GM12878 (cell line): ENCODE measurements around the gene MAK. TPM values are rescaled to one million over a fixed set of nuclear protein-coding genes. Genes with fewer than 3 reads are reported as not detected.

ENCODE experiments used
- ATAC-seq: fragments of 200-7000 bp; cut with Tn5 transposase; 3 replicates; pipeline ENCODE4 v1.9.1; 2020; ENCODE audit warnings: mild to moderate bottlenecking, moderate library complexity
- BruUV-seq: library from RNA; stranded (reverse); fragments of 400-500 nt; replicated peaks from 2 replicates; lab custom pipeline; 2021; lab: Mats Ljungman, UMichigan
- CTCF ChIA-PET: fragments of 300-600 bp; sonication (Branson Sonifier 250); formaldehyde crosslinking; extraction: SDS; loops from one replicate; lab custom pipeline; 2021; ENCODE audit warnings: inconsistent platforms; lab: Yijun Ruan, JAX
- POLR2A ChIA-PET: fragments of 350-600 bp; formaldehyde crosslinking; extraction: SDS; loops from one replicate; lab custom pipeline; 2021; ENCODE audit warnings: inconsistent platforms; lab: Charles Lee
- RAD21 ChIA-PET: fragments of 300-600 bp; sonication (Branson Sonifier 250); formaldehyde crosslinking; loops from one replicate; lab custom pipeline; 2023; ENCODE audit warnings: antibody characterized with exemption; ENCODE audit not compliant: unreplicated experiment; lab: Charles Lee
- SMC1A ChIA-PET: fragments of 300-600 bp; sonication (Branson Sonifier 250); formaldehyde crosslinking; loops from one replicate; lab custom pipeline; 2023; ENCODE audit not compliant: unreplicated experiment, uncharacterized antibody; lab: Charles Lee
- DNase-seq: peaks from one replicate; pipeline ENCODE4 v3.0.0-alpha.2; 2011; ENCODE audit warnings: low read depth, low spot score
- FAIRE-seq: peaks from 3 replicates; lab custom pipeline; 2011; peaks lifted over from hg19 to GRCh38; lab: Jason Lieb, UNC
- H2AFZ ChIP-seq: 2 replicates; pipeline ENCODE4 v1.6.0; 2011; ENCODE audit warnings: low read depth, low read length, control low read depth; ENCODE audit not compliant: control insufficient read depth
- H3K27ac ChIP-seq: 2 replicates; pipeline ENCODE4 v1.5.1; 2011; ENCODE audit warnings: control low read depth; ENCODE audit not compliant: control insufficient read depth, insufficient read depth
- H3K27me3 ChIP-seq, 2 experiments: replicated peaks in 1 of 2; 2 replicates each; pipeline versions ENCODE4 v1.6.0 to v1.6.1; 2011; ENCODE audit warnings: low read length in 1 of 2; ENCODE audit not compliant: control insufficient read depth in 2 of 2, insufficient read depth in 2 of 2
- H3K36me3 ChIP-seq, 2 experiments: 2 replicates each; pipeline ENCODE4 v1.5.1; 2011; ENCODE audit warnings: low read length in 1 of 2; ENCODE audit not compliant: control insufficient read depth in 2 of 2, insufficient read depth in 2 of 2
- H3K4me1 ChIP-seq: 2 replicates; pipeline ENCODE4 v1.6.1; 2011; ENCODE audit warnings: mild to moderate bottlenecking, low read length, moderate library complexity, mixed read lengths; ENCODE audit not compliant: control insufficient read depth, insufficient read depth
- H3K4me2 ChIP-seq: 2 replicates; pipeline ENCODE4 v1.6.0; 2011; ENCODE audit warnings: control low read depth; ENCODE audit not compliant: control insufficient read depth, insufficient read depth
- H3K4me3 ChIP-seq: fragments of 200-600 bp; sonication (generic); 2 replicates; pipeline ENCODE4 v1.5.1; 2016
- H3K79me2 ChIP-seq: 2 replicates; pipeline ENCODE4 v1.6.0; 2011; ENCODE audit warnings: low read length; ENCODE audit not compliant: control insufficient read depth, insufficient read depth
- H3K9ac ChIP-seq: 2 replicates; pipeline ENCODE4 v1.8.0; 2011; ENCODE audit warnings: low read length, control low read depth, mixed read lengths; ENCODE audit not compliant: control insufficient read depth, insufficient read depth
- H3K9me3 ChIP-seq: replicated peaks from 3 replicates; pipeline ENCODE4 v1.5.1; 2011; ENCODE audit warnings: mild to moderate bottlenecking, low read length; ENCODE audit not compliant: control insufficient read depth, insufficient read depth
- H4K20me1 ChIP-seq: 2 replicates; pipeline ENCODE4 v1.6.0; 2011; ENCODE audit not compliant: control insufficient read depth, insufficient read depth
- WGBS: methylation state at CpG from one replicate; pipeline ENCODE4 v1.1.6; 2016; ENCODE audit warnings: low lambda C conversion rate; ENCODE audit not compliant: insufficient replicate concordance, insufficient coverage; ENCODE audit errors: missing lambda C conversion rate; 5-methylcytosine and 5-hydroxymethylcytosine counted together
- in situ Hi-C: fragments of 300-500 bp; cut with MboI; formaldehyde crosslinking; loops from 9 replicates; pipeline ENCODE4 v1.14.3; 2018; ENCODE audit warnings: mixed read lengths
- intact Hi-C: fragments of 100-400 bp; cut with micrococcal nuclease; formaldehyde crosslinking; loops from one replicate; pipeline ENCODE4 v1.14.2; 2022; ENCODE audit not compliant: unreplicated experiment
- polyA plus RNA-seq, 11 experiments: library from polyadenylated mRNA; depleted of rRNA in 4 of 11; unstranded in 6 of 11; stranded (reverse) in 5 of 11; fragments of >200 nt; fragmentation: Nextera tagmentation in 4 of 11; fragmentation: Illumina TruSeq in 1 of 11; extraction: Ambion mirVana in 4 of 11; extraction: Trizol in 1 of 11; gene quantifications; 1 replicate in 1 of 11; 2 replicates in 10 of 11; pipeline versions ENCODE4 v1.2.1 to v1.2.3, GENCODE V29; 2011 to 2016; ENCODE audit warnings: inconsistent platforms in 2 of 11, missing spikeins in 2 of 11, low read depth in 1 of 11
- total RNA-seq, 4 experiments: library from RNA; depleted of rRNA in 3 of 4; stranded (reverse); fragments of >200 nt in 3 of 4; fragmentation: Illumina TruSeq in 1 of 4; extraction: Trizol in 1 of 4; gene quantifications; 2 replicates each; pipeline versions ENCODE4 v1.2.1 to v1.2.3, GENCODE V29; 2013 to 2021
- TF ChIP-seq, protein P1 (sequence below): fragments of 450-650 bp; IDR thresholded peaks from 2 replicates; pipeline ENCODE4 v1.6.1; 2016; ENCODE audit warnings: mild to moderate bottlenecking
- TF ChIP-seq, protein P2 (sequence below): IDR thresholded peaks from 2 replicates; pipeline ENCODE4 v1.6.1; 2011; ENCODE audit warnings: mild to moderate bottlenecking, low read depth, low read length, moderate library complexity; ENCODE audit not compliant: insufficient replicate concordance

The MAK gene
- total and polyA plus RNA-seq, 10 of the 15 experiments (the other 5 are each of a cell fraction or from before 2014, with no cell fraction given), result 0.01 to 0.90 (median 0.13) TPM; not detected in 1

DNA sequence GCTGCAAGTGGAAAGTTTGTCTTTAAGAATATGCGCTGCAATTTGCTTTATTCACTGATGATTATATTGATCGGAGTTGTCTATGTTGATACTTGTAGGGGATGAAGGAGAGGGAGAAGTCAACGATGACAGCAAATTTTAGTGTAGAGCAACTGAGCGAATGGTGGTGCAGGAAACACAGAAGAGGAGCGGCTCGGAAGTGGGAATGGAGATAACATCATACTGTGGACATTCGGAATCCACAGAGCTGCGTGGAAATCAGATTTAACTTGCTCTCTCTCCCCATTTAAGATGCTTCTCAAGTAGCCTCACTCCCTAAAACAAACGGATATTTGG lies 91.5 kb downstream of the MAK start:
- H3K4me3 ChIP-seq, result peak overlapping the region; percentile 72
- H2AFZ ChIP-seq, result peak overlapping the region; percentile 61
- peaks cover 5% of the 10 kb centered on the region; the same call in 1 of the 2 replicates for H3K4me1 ChIP-seq
- H3K4me2 ChIP-seq, result peak overlapping the region; percentile 75
- H3K79me2 ChIP-seq, result peaks cover 29% of the 10 kb centered on the region
- peaks cover 1 to 5% of the 10 kb centered on the region in 2 experiments; a peak in 2 of 4 replicates for H3K36me3 ChIP-seq
- no peaks in the 10 kb centered on the region for H3K9me3 ChIP-seq
- intact Hi-C loops (loop anchor here (1.0 to 5.0 kb wide), 3 partner anchors 24 to 235 kb away; partner anchors contain the start of genes C6orf52, PAK1IP1 and TMEM14C), in situ Hi-C loops (no loop called here)
- DNase-seq (no peak), FAIRE-seq (no peak), ATAC-seq (no peak)
- POLR2A ChIA-PET, result interaction anchor here (0.6 to 3.3 kb wide), 6 partner anchors 18 to 247 kb away, joined by 3 to 32 read pairs (median 6); partner anchors contain the start of genes C6orf52, PAK1IP1 and TMEM14C
- 71% methylated on average over 9 of the region's 9 CpGs for WGBS
- H3K27me3 ChIP-seq, result no peaks in the 10 kb centered on the region
- RAD21 ChIA-PET, result interaction anchor here (1.3 to 2.5 kb wide), 7 partner anchors 23 to 268 kb away, joined by 4 to 12 read pairs (median 7); partner anchors contain the start of genes C6orf52, PAK1IP1 and TMEM14C
- H4K20me1 ChIP-seq, result no peaks in the 10 kb centered on the region
- SMC1A ChIA-PET, result interaction anchor here (0.6 to 4.7 kb wide), 11 partner anchors 9 to 236 kb away, joined by 3 to 46 read pairs (median 4); partner anchors contain the start of genes C6orf52, PAK1IP1 and TMEM14C
- CTCF ChIA-PET, result interaction anchor here (1.1 to 2.2 kb wide), 6 partner anchors 9 to 52 kb away, joined by 3 to 11 read pairs (median 6); partner anchors contain the start of genes C6orf52, PAK1IP1 and TMEM14C
- BruUV-seq, result TSS peak; percentile 93
- TF ChIP-seq, protein P1, sequence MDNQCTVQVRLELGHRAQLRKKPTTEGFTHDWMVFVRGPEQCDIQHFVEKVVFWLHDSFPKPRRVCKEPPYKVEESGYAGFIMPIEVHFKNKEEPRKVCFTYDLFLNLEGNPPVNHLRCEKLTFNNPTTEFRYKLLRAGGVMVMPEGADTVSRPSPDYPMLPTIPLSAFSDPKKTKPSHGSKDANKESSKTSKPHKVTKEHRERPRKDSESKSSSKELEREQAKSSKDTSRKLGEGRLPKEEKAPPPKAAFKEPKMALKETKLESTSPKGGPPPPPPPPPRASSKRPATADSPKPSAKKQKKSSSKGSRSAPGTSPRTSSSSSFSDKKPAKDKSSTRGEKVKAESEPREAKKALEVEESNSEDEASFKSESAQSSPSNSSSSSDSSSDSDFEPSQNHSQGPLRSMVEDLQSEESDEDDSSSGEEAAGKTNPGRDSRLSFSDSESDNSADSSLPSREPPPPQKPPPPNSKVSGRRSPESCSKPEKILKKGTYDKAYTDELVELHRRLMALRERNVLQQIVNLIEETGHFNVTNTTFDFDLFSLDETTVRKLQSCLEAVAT, result peak; percentile 79
- TF ChIP-seq, protein P2, sequence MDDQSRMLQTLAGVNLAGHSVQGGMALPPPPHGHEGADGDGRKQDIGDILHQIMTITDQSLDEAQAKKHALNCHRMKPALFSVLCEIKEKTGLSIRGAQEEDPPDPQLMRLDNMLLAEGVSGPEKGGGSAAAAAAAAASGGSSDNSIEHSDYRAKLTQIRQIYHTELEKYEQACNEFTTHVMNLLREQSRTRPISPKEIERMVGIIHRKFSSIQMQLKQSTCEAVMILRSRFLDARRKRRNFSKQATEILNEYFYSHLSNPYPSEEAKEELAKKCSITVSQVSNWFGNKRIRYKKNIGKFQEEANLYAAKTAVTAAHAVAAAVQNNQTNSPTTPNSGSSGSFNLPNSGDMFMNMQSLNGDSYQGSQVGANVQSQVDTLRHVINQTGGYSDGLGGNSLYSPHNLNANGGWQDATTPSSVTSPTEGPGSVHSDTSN, result no peak
- H3K27ac ChIP-seq, result peak overlapping the region; percentile 66; the same call in 1 of the 2 replicates
- H3K9ac ChIP-seq, result peak overlapping the region; percentile 75
